UCSD-AML1 (cell line): ENCODE results near the gene CD83.

Experiments used
- DNase-seq: peaks from one replicate; lab custom pipeline; 2025; ENCODE audit not compliant: unreplicated experiment; lab: John Stamatoyannopoulos, UW

Gene CD83

GRCh38 chr6:14091339-14091978 lies 26.1 kb upstream of the CD83 start:
- no peak for DNase-seq

- no peak for DNase-seq
These were observed 25.3 kb upstream of the CD83 start for GRCh38 chr6:14092316-14092715.

GRCh38 chr6:14092838-14093789 lies 24.5 kb upstream of the CD83 start:
- no peak for DNase-seq

- DNase-seq, result no peak
These were observed 22.9 kb upstream of the CD83 start for GRCh38 chr6:14094721-14095120.

GRCh38 chr6:14095437-14095836 lies 22.1 kb upstream of the CD83 start:
- DNase-seq, result no peak

GRCh38 chr6:14100138-14100537 lies 17.4 kb upstream of the CD83 start:
- no peak for DNase-seq

- DNase-seq, result no peak
These were observed 16.6 kb upstream of the CD83 start for GRCh38 chr6:14100966-14101365.

GRCh38 chr6:14102383-14102782 lies 15.2 kb upstream of the CD83 start:
- no peak for DNase-seq

- DNase-seq, result no peak
These were observed 12.0 kb upstream of the CD83 start for GRCh38 chr6:14105547-14105946.

GRCh38 chr6:14107000-14107399 lies 10.6 kb upstream of the CD83 start:
- no peak for DNase-seq

GRCh38 chr6:14107711-14108494 lies 9.7 kb upstream of the CD83 start:
- no peak for DNase-seq

- peak; percentile 74 for DNase-seq
These were observed 8.8 kb upstream of the CD83 start for GRCh38 chr6:14108571-14109410.

- DNase-seq, result no peak
These were observed 8.2 kb upstream of the CD83 start for GRCh38 chr6:14109411-14109826.

GRCh38 chr6:14110001-14110818 lies 7.4 kb upstream of the CD83 start:
- no peak for DNase-seq

- DNase-seq, result no peak
These were observed 3.6 kb upstream of the CD83 start for GRCh38 chr6:14113976-14114375.

- DNase-seq, result no peak
These were observed 493 bp downstream of the CD83 start for GRCh38 chr6:14118091-14118439.

GRCh38 chr6:14118446-14118845 lies 874 bp downstream of the CD83 start:
- no peak for DNase-seq

- no peak for DNase-seq
These were observed 2.2 kb downstream of the CD83 start for GRCh38 chr6:14119784-14120183.

- no peak for DNase-seq
These were observed 3.0 kb downstream of the CD83 start for GRCh38 chr6:14120546-14120945.

GRCh38 chr6:14121936-14122344 lies 4.4 kb downstream of the CD83 start:
- DNase-seq, result peak; percentile 15
